H7 (cell line): ENCODE data around the gene EIF1AD. TPM values are rescaled to one million over a fixed set of nuclear protein-coding genes. Genes with fewer than 3 reads are reported as not detected.

Experiments used
- DNase-seq: peaks from one replicate; pipeline ENCODE4 v3.0.0; 2012
- H3K27me3 ChIP-seq: 2 replicates; pipeline ENCODE4 v1.6.0; 2011; ENCODE audit warnings: mild to moderate bottlenecking, low read length; ENCODE audit not compliant: control insufficient read depth, insufficient read depth
- H3K36me3 ChIP-seq: replicated peaks from 2 replicates; pipeline ENCODE4 v1.5.1; 2011; ENCODE audit warnings: low read length; ENCODE audit not compliant: control insufficient read depth, insufficient read depth
- H3K4me3 ChIP-seq: 2 replicates; pipeline ENCODE4 v1.5.1; 2011; ENCODE audit warnings: low read depth, mild to moderate bottlenecking, control low read depth, low read length, moderate library complexity; ENCODE audit not compliant: insufficient read depth
- total RNA-seq: library from RNA; depleted of rRNA; stranded (reverse); fragments of >200 nt; shearing (Covaris generic); gene quantifications from 2 replicates; pipeline ENCODE4 v1.2.3, GENCODE V29; 2014; rRNA removed

Gene EIF1AD
- 37.7 and 39.9 TPM in 2 replicates for total RNA-seq

GRCh38 chr11:66001942-66002647 is at the start of gene EIF1AD, which contains the start of gene BANF1:
TSS of gene EIF1AD (minus strand) at chr11:66002157. CDS start at chr11:66000389, 1,768 bp downstream.
TSS of gene BANF1 (plus strand) at chr11:66002503. CDS start at chr11:66003251, 748 bp downstream.
- Histone ChIP-seq H3K36me3 (peaks cover 37% of the 10 kb centered on the region), H3K27me3 (no peaks in the 10 kb centered on the region), H3K4me3 (peak within 1 kb of the TSS; percentile 69)
- peak; percentile 95 for DNase-seq

GRCh38 chr11:66051371-66051765 is 49.4 kb upstream of the EIF1AD start:
- peak overlapping the region; percentile 93 for H3K4me3 ChIP-seq
- DNase-seq, result no peak
- no peaks in the 10 kb centered on the region for H3K27me3 ChIP-seq
- H3K36me3 ChIP-seq, result peaks cover 14% of the 10 kb centered on the region

- peak; percentile 61 for DNase-seq
- H3K36me3 ChIP-seq, result peaks cover 12% of the 10 kb centered on the region
- no peak overlapping the region; the same call in 1 of the 2 replicates for H3K4me3 ChIP-seq
- no peaks in the 10 kb centered on the region for H3K27me3 ChIP-seq
Measured at GRCh38 chr11:66050581-66051231, 48.7 kb upstream of the EIF1AD start.

- H3K36me3 ChIP-seq, result no peaks in the 10 kb centered on the region; the same call in 1 of the 2 replicates
- H3K4me3 ChIP-seq, result peak within 1 kb of the TSS; percentile 64
- DNase-seq, result peak; percentile 98
- H3K27me3 ChIP-seq, result no peaks in the 10 kb centered on the region
Measured at GRCh38 chr11:66048547-66049323, 46.8 kb upstream of the EIF1AD start, which contains the start of gene GAL3ST3. TSS of gene GAL3ST3 (minus strand) at chr11:66049161. CDS start at chr11:66045415, 3,746 bp downstream.

GRCh38 chr11:66047541-66048365 is 45.8 kb upstream of the EIF1AD start:
- no peaks in the 10 kb centered on the region for H3K27me3 ChIP-seq
- no peaks in the 10 kb centered on the region; the same call in 1 of the 2 replicates for H3K36me3 ChIP-seq
- peak; percentile 34 for DNase-seq
- peak overlapping the region; percentile 64; the same call in 1 of the 2 replicates for H3K4me3 ChIP-seq

- H3K36me3 ChIP-seq, result no peaks in the 10 kb centered on the region; the same call in 1 of the 2 replicates
- no peak for DNase-seq
- no peak overlapping the region for H3K4me3 ChIP-seq
- no peaks in the 10 kb centered on the region for H3K27me3 ChIP-seq
Measured at GRCh38 chr11:66046901-66047300, 44.9 kb upstream of the EIF1AD start.

- Histone ChIP-seq H3K4me3 (no peak overlapping the region), H3K27me3 (no peaks in the 10 kb centered on the region), H3K36me3 (no peaks in the 10 kb centered on the region; the same call in 1 of the 2 replicates)
- DNase-seq, result peak; percentile 100
Measured at GRCh38 chr11:66045177-66045639, 43.3 kb upstream of the EIF1AD start.

GRCh38 chr11:66044757-66045156 is 42.8 kb upstream of the EIF1AD start:
- Histone ChIP-seq H3K4me3 (no peak overlapping the region), H3K36me3 (no peaks in the 10 kb centered on the region; the same call in 1 of the 2 replicates), H3K27me3 (no peaks in the 10 kb centered on the region)
- DNase-seq, result no peak

GRCh38 chr11:66042996-66043906 is 41.3 kb upstream of the EIF1AD start:
- DNase-seq, result peak; percentile 49
- H3K36me3 ChIP-seq, result no peaks in the 10 kb centered on the region; the same call in 1 of the 2 replicates
- no peaks in the 10 kb centered on the region for H3K27me3 ChIP-seq
- no peak overlapping the region for H3K4me3 ChIP-seq

GRCh38 chr11:66042227-66042995 is 40.5 kb upstream of the EIF1AD start:
- no peaks in the 10 kb centered on the region; the same call in 1 of the 2 replicates for H3K36me3 ChIP-seq
- peak; percentile 37 for DNase-seq
- no peak overlapping the region for H3K4me3 ChIP-seq
- H3K27me3 ChIP-seq, result no peaks in the 10 kb centered on the region

- no peaks in the 10 kb centered on the region for H3K27me3 ChIP-seq
- H3K36me3 ChIP-seq, result no peaks in the 10 kb centered on the region; the same call in 1 of the 2 replicates
Measured at GRCh38 chr11:66039765-66040164, 37.8 kb upstream of the EIF1AD start.

GRCh38 chr11:66037327-66037726 is 35.4 kb upstream of the EIF1AD start:
- H3K4me3 ChIP-seq, result no peak overlapping the region
- no peaks in the 10 kb centered on the region for H3K27me3 ChIP-seq
- no peak for DNase-seq

More at GRCh38 chr11:66039765-66040164, 37.8 kb upstream of the EIF1AD start:
- DNase-seq, result no peak
- H3K4me3 ChIP-seq, result no peak overlapping the region

More at GRCh38 chr11:66037327-66037726, 35.4 kb upstream of the EIF1AD start:
- H3K36me3 ChIP-seq, result no peaks in the 10 kb centered on the region
